Neural progenitor cell (in vitro differentiated cells): Measurements from ENCODE around the gene RAB3IL1.

ENCODE experiments used
- EZH2 ChIP-seq: fragments of 200-600 bp; sonication (generic); IDR thresholded peaks from 2 replicates; pipeline ENCODE4 v1.6.1; 2017; ENCODE audit warnings: antibody characterized with exemption, mild to moderate bottlenecking, moderate library complexity
- EZH2phosphoT487 ChIP-seq: fragments of 200-600 bp; sonication (generic); IDR thresholded peaks from 2 replicates; pipeline ENCODE4 v1.6.1; 2017; ENCODE audit warnings: antibody characterized with exemption
- TF ChIP-seq, protein P1 (sequence below): fragments of 200-600 bp; sonication (generic); IDR thresholded peaks from 2 replicates; pipeline ENCODE4 v1.5.1; 2017; ENCODE audit warnings: antibody characterized with exemption, mild to moderate bottlenecking

DNA sequence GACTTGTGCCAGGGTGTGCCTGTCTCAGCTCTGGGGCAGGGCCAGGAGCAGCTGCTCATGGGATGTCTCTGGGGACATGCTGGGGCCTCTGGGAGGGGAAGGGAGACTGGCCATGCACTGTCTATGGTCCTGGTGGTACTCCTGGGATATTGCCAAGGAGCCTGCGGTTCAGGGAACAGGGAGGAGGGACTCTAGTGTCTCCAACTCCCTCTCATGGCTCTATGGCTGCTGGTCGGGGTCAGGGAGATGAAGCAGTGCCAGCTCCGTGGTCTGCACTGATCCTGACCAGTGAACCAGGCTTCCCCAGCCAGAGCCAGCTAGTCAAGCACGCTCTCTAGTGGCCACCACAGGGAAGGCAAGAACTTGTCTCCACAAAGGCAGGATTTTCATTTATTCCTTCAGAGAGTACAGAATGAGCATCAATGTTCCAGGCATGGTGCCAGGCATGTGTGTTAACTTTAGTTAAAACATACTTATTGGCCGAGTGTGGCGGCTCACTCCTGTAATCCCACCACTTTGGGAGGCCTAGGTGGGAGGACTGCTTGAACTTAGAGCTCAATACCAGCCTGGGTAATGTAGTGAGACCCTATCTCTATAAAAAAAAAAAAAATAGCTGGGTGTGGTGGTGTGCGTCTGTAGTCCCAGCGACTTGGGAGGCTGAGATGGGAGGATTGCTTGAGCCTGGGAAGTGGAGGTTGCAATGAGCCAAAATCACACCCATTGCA is 30.3 kb upstream of the RAB3IL1 start:
- TF ChIP-seq, protein P1, sequence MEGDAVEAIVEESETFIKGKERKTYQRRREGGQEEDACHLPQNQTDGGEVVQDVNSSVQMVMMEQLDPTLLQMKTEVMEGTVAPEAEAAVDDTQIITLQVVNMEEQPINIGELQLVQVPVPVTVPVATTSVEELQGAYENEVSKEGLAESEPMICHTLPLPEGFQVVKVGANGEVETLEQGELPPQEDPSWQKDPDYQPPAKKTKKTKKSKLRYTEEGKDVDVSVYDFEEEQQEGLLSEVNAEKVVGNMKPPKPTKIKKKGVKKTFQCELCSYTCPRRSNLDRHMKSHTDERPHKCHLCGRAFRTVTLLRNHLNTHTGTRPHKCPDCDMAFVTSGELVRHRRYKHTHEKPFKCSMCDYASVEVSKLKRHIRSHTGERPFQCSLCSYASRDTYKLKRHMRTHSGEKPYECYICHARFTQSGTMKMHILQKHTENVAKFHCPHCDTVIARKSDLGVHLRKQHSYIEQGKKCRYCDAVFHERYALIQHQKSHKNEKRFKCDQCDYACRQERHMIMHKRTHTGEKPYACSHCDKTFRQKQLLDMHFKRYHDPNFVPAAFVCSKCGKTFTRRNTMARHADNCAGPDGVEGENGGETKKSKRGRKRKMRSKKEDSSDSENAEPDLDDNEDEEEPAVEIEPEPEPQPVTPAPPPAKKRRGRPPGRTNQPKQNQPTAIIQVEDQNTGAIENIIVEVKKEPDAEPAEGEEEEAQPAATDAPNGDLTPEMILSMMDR, result peak; percentile 97
- no peak for TF ChIP-seq EZH2
- TF ChIP-seq EZH2phosphoT487, result no peak
